GM23248 (cell line): Measurements from ENCODE around the gene HOXA11.

Experiments used
- EZH2 ChIP-seq: fragments of 200-600 bp; sonication (generic); IDR thresholded peaks from 2 replicates; pipeline ENCODE4 v1.6.1; 2018; ENCODE audit warnings: antibody characterized with exemption, mild to moderate bottlenecking; ENCODE audit not compliant: insufficient read depth, poor library complexity, severe bottlenecking
- EZH2phosphoT487 ChIP-seq: fragments of 200-600 bp; sonication (generic); IDR thresholded peaks from 2 replicates; pipeline ENCODE4 v1.6.1; 2018; ENCODE audit warnings: antibody characterized with exemption, moderate library complexity, mild to moderate bottlenecking, low read depth; ENCODE audit not compliant: insufficient read depth

GRCh38 chr7:27183682-27184336, 1.2 kb downstream of the HOXA11 start:
- TF ChIP-seq EZH2 (no peak), EZH2phosphoT487 (no peak)
